Caco-2 (cell line): ENCODE data around the gene BID. TPM values are rescaled to one million over a fixed set of nuclear protein-coding genes. Genes with fewer than 3 reads are reported as not detected.
"Not testable (repeated sequence)": the region's sequence is repeated elsewhere in the genome, so short reads cannot be mapped to it uniquely, and the experiment has no call there.

Experiments
- BruUV-seq: library from RNA; stranded (reverse); fragments of 400-500 nt; replicated peaks from 2 replicates; lab custom pipeline; 2021; lab: Mats Ljungman, UMichigan
- CTCF ChIA-PET: fragments of 300-600 bp; sonication (Branson Sonifier 250); formaldehyde crosslinking; loops from one replicate; lab custom pipeline; 2022; ENCODE audit warnings: antibody characterized with exemption; lab: Charles Lee
- POLR2A ChIA-PET: fragments of 300-600 bp; sonication (Branson Sonifier 250); formaldehyde crosslinking; loops from one replicate; lab custom pipeline; 2022; ENCODE audit warnings: antibody characterized with exemption; lab: Charles Lee
- DNase-seq, 2 experiments: peaks; one replicate each; pipeline versions ENCODE4 v3.0.0 to v3.0.0-alpha.2; 2020 to 2022
- H3K27me3 ChIP-seq: replicated peaks from 2 replicates; pipeline ENCODE4 v1.6.0; 2011; ENCODE audit warnings: low read length; ENCODE audit not compliant: control insufficient read depth, insufficient read depth
- H3K36me3 ChIP-seq: 2 replicates; pipeline ENCODE4 v1.5.1; 2011; ENCODE audit warnings: low read length; ENCODE audit not compliant: control insufficient read depth, insufficient read depth
- H3K4me1 ChIP-seq: fragments of 250-450 bp; sonication (Bioruptor Pico); 2 replicates; pipeline ENCODE4 v1.5.1; 2020; ENCODE audit warnings: mild to moderate bottlenecking
- H3K4me3 ChIP-seq: 2 replicates; pipeline ENCODE4 v1.5.1; 2011; ENCODE audit warnings: low read depth, mild to moderate bottlenecking, control low read depth, low read length
- H3K9me3 ChIP-seq: fragments of 250-450 bp; sonication (Bioruptor Pico); 2 replicates; pipeline ENCODE4 v1.5.1; 2020; ENCODE audit warnings: mild to moderate bottlenecking, moderate library complexity
- H3K27ac Mint-ChIP-seq: one replicate; pipeline ENCODE4 v1.8.0; 2022; ENCODE audit warnings: mixed read lengths; ENCODE audit not compliant: unreplicated experiment
- H3K27me3 Mint-ChIP-seq: one replicate; pipeline ENCODE4 v1.8.0; 2022; ENCODE audit warnings: mixed read lengths; ENCODE audit not compliant: insufficient read depth, unreplicated experiment
- H3K36me3 Mint-ChIP-seq: one replicate; pipeline ENCODE4 v1.8.0; 2022; ENCODE audit warnings: mild to moderate bottlenecking, mixed read lengths; ENCODE audit not compliant: insufficient read depth, unreplicated experiment
- H3K4me1 Mint-ChIP-seq: one replicate; pipeline ENCODE4 v1.8.0; 2022; ENCODE audit warnings: low read depth, mixed read lengths; ENCODE audit not compliant: unreplicated experiment
- H3K4me3 Mint-ChIP-seq: one replicate; pipeline ENCODE4 v1.8.0; 2022; ENCODE audit warnings: mild to moderate bottlenecking, moderate library complexity, mixed read lengths; ENCODE audit not compliant: unreplicated experiment
- H3K9me3 Mint-ChIP-seq: one replicate; pipeline ENCODE4 v1.8.0; 2022; ENCODE audit warnings: mixed read lengths; ENCODE audit not compliant: unreplicated experiment
- intact Hi-C: fragments of 100-400 bp; cut with micrococcal nuclease; formaldehyde crosslinking; loops from one replicate; pipeline ENCODE4 v1.10.0; 2022; ENCODE audit not compliant: unreplicated experiment
- total RNA-seq: library from RNA; stranded (reverse); gene quantifications from 2 replicates; pipeline ENCODE4 v1.2.3, GENCODE V29; 2022
- TF ChIP-seq, protein P1 (sequence below), 2 experiments: fragments of 200-600 bp in 1 of 2; IDR thresholded peaks; 1 replicate in 1 of 2; 2 replicates in 1 of 2; pipeline versions ENCODE4 v1.5.1 to v1.8.0; 2011 to 2022; ENCODE audit warnings: antibody characterized with exemption in 1 of 2, control low read depth in 1 of 2, inconsistent platforms in 1 of 2, low read depth in 1 of 2, low read length in 1 of 2, mild to moderate bottlenecking in 1 of 2, moderate library complexity in 1 of 2; ENCODE audit not compliant: insufficient read depth in 1 of 2, severe bottlenecking in 1 of 2, unreplicated experiment in 1 of 2

BID gene
- total RNA-seq, 1 experiment from 2014 or later = 28.2 TPM

DNA sequence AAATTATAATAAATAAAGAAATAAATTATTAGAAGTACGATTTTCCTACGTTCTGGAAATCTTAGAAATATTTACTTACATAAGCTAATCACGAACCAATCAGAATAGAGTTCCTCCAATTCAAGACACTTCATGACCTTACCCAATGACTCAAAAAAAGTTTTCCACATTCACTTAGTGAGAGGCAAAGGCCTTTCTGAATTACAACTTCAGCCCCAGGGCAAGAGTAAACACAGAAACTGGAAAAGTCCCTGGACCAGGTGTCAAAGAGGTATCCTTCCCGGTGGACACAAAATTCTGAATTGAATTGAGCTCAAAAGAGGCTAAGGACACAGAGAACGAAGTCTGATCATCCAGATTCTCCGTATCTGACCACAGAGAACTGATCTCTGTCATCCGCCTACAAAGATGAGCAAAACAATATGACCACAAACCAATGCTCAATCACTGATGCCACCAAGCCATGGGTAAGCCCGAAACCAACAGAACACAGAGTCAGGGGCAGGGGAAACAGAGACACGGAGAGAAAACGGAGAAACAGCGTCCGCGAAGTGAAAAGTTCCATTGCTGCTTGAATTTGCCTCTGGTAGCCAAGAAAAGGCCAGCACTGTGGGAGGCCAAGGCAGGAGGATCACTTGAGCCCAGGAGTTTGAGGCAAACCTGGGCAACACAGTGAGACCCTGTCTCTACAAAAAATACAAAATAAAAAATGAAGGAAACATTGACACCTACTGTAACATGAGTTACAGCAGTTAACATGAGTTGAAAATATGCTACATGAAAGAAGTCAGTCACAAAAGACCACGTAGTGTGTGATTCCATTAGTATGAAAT, 6.8 kb downstream of the BID start:
- H3K9me3 Mint-ChIP-seq = no peaks in the 10 kb centered on the region
- no peaks in the 10 kb centered on the region for H3K4me1 ChIP-seq
- H3K36me3 Mint-ChIP-seq = no peaks in the 10 kb centered on the region
- H3K27me3 Mint-ChIP-seq = no peaks in the 10 kb centered on the region
- intact Hi-C loops = loop anchor here (1.0 kb wide), 1 partner anchor 25 kb away; no protein-coding TSS in a partner anchor
- no peak overlapping the region for H3K4me3 Mint-ChIP-seq
- TF ChIP-seq, protein P1, sequence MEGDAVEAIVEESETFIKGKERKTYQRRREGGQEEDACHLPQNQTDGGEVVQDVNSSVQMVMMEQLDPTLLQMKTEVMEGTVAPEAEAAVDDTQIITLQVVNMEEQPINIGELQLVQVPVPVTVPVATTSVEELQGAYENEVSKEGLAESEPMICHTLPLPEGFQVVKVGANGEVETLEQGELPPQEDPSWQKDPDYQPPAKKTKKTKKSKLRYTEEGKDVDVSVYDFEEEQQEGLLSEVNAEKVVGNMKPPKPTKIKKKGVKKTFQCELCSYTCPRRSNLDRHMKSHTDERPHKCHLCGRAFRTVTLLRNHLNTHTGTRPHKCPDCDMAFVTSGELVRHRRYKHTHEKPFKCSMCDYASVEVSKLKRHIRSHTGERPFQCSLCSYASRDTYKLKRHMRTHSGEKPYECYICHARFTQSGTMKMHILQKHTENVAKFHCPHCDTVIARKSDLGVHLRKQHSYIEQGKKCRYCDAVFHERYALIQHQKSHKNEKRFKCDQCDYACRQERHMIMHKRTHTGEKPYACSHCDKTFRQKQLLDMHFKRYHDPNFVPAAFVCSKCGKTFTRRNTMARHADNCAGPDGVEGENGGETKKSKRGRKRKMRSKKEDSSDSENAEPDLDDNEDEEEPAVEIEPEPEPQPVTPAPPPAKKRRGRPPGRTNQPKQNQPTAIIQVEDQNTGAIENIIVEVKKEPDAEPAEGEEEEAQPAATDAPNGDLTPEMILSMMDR (IDR thresholded peaks at IDR 0.05; ENCODE audit: insufficient read depth in 1 of 2, low read depth in 1 of 2, low read length in 1 of 2, severe bottlenecking in 1 of 2, unreplicated experiment in 1 of 2) = no peak
- H3K27me3 ChIP-seq = no peaks in the 10 kb centered on the region
- CTCF ChIA-PET = interaction anchor here (0.6 to 1.0 kb wide), 3 partner anchors 18 to 1411 kb away, joined by 3 to 4 read pairs (median 3); partner anchors contain the start of gene SLC25A1
- DNase-seq = no peak
- no peaks in the 10 kb centered on the region; the same call in 1 of the 2 replicates for H3K36me3 ChIP-seq
- peaks cover 7% of the 10 kb centered on the region for H3K4me1 Mint-ChIP-seq
- no TSS peak for BruUV-seq
- H3K4me3 ChIP-seq = no peak overlapping the region
- H3K9me3 ChIP-seq = no peaks in the 10 kb centered on the region
- H3K27ac Mint-ChIP-seq = no peak overlapping the region
- POLR2A ChIA-PET = no interaction called here

DNA sequence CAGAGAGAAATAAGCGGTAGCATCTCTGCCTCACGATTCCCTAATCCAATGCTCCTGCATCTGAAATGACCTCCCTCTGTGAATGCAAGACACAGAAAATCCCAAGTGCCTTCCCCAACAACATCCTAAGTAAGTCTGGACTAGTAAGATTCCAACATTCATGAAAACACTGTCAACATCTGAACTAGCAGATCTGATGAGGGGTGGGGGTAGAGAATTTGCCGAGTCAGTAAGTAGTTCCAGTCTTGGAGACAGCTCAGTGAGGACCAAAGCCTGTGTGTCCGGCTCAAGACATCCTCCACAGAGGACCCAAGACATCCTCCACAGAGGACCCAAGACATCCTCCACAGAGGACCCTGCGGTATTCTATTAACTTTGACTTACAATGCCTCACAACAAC, 9.4 kb downstream of the BID start:
- H3K9me3 Mint-ChIP-seq, H3K4me3 Mint-ChIP-seq, POLR2A ChIA-PET, H3K27me3 ChIP-seq, H3K36me3 ChIP-seq, H3K4me1 Mint-ChIP-seq, H3K36me3 Mint-ChIP-seq, H3K27me3 Mint-ChIP-seq, H3K4me3 ChIP-seq, CTCF ChIA-PET, intact Hi-C loops, BruUV-seq, H3K27ac Mint-ChIP-seq, DNase-seq, H3K9me3 ChIP-seq, H3K4me1 ChIP-seq: not testable (repeated sequence)

DNA sequence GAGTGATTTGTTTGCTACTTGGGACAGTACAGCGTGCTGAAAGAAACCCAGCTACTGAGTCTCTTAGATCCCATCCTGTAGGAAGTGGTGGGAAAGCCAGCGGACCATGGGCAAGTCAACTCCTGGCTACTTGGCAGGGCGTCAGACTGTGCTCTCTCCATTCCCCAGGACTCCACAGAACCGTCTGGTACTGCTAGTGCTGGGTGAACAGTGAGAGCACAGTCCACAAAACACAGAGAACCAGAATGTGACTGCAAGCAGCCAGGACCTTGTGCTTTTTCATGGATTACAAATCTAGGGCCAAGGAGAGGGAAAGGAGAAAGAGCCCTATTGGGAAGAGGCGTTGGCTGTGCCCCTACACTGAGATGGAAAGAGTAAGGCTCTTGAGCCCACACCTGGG, 10.2 kb downstream of the BID start:
- H3K4me3 ChIP-seq = no peak overlapping the region
- H3K9me3 Mint-ChIP-seq = no peaks in the 10 kb centered on the region
- H3K4me1 Mint-ChIP-seq = peaks cover 7% of the 10 kb centered on the region
- H3K27me3 ChIP-seq = no peaks in the 10 kb centered on the region
- no peaks in the 10 kb centered on the region for H3K36me3 ChIP-seq
- H3K9me3 ChIP-seq = no peaks in the 10 kb centered on the region
- no peak overlapping the region for H3K27ac Mint-ChIP-seq
- CTCF ChIA-PET = no interaction called here
- no peak overlapping the region for H3K4me3 Mint-ChIP-seq
- DNase-seq = no peak
- no peaks in the 10 kb centered on the region for H3K36me3 Mint-ChIP-seq
- intact Hi-C loops = no loop called here
- TF ChIP-seq, protein P1 (IDR thresholded peaks at IDR 0.05; ENCODE audit: insufficient read depth in 1 of 2, low read depth in 1 of 2, low read length in 1 of 2, severe bottlenecking in 1 of 2, unreplicated experiment in 1 of 2) = no peak
- POLR2A ChIA-PET = no interaction called here
- no peaks in the 10 kb centered on the region for H3K4me1 ChIP-seq
- no peaks in the 10 kb centered on the region for H3K27me3 Mint-ChIP-seq
- no TSS peak for BruUV-seq

DNA sequence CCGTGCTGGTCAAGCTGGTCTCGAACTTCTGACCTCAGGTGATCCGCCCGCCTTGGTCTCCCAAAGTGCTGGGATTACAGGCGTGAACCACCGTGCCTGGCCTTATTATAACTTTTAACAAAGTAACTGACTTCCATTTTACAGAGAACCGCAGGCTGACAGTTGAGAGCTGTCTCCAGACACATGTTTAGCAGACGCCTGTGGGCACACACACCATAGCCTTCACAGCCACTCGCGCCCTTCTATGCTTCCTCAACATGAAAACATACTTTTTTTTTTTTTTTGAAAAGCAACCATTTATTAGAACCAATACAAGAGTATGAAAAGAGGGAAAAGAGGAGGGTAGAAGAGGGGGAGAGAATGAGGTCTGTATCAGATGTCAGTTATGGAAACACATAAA, 10.8 kb downstream of the BID start:
- POLR2A ChIA-PET = interaction anchor here (0.7 kb wide), 1 partner anchor 9 kb away, joined by 4 read pairs; no protein-coding TSS in a partner anchor
- H3K27me3 ChIP-seq, H3K9me3 Mint-ChIP-seq, H3K27me3 Mint-ChIP-seq, BruUV-seq, DNase-seq, H3K36me3 ChIP-seq, H3K36me3 Mint-ChIP-seq, intact Hi-C loops, H3K4me1 ChIP-seq, H3K4me1 Mint-ChIP-seq, H3K4me3 ChIP-seq, H3K4me3 Mint-ChIP-seq, H3K9me3 ChIP-seq, H3K27ac Mint-ChIP-seq: not testable (repeated sequence)
- CTCF ChIA-PET = interaction anchor here (1.0 kb wide), 1 partner anchor 8 kb away, joined by 3 read pairs; no protein-coding TSS in a partner anchor
